Stimulated activated CD4-positive, alpha-beta T cell treated with anti-CD3 and anti-CD28 coated beads, TNF-alpha, amount 100 ng/mL, for 48 hours (primary cell): ENCODE results near the gene DOP1B.

Experiments
- DNase-seq, 3 donors: peaks; one replicate each; pipeline ENCODE4 v3.0.0-alpha.2; 2020; ENCODE audit warnings: low read depth in 3 of 3

DOP1B gene

GRCh38 chr21:36202726-36203602 lies 46.3 kb downstream of the DOP1B start:
- no peak for DNase-seq

- DNase-seq: peak; percentile 16 to 54 (median 43)
Observed at GRCh38 chr21:36203603-36203889, 46.9 kb downstream of the DOP1B start.

GRCh38 chr21:36204980-36205379 lies 48.4 kb downstream of the DOP1B start:
- no peak for DNase-seq

GRCh38 chr21:36205962-36206361 lies 49.3 kb downstream of the DOP1B start:
- no peak for DNase-seq
